ENCODE results near the gene RFLNA.
"Not testable (repeated sequence)": the region's sequence is repeated elsewhere in the genome, so short reads cannot be mapped to it uniquely, and the experiment has no call there.

RFLNA gene

GRCh38 chr12:124283326-124283725, 11.6 kb upstream of the RFLNA start:
- DNase-seq, result no peak

GRCh38 chr12:124284368-124284767, 10.5 kb upstream of the RFLNA start:
- DNase-seq, result no peak

- DNase-seq, result no peak
Observed at GRCh38 chr12:124286414-124286813, 8.5 kb upstream of the RFLNA start.

- DNase-seq, result no peak
Observed at GRCh38 chr12:124286971-124287370, 7.9 kb upstream of the RFLNA start.

- DNase-seq, result no peak
Observed at GRCh38 chr12:124289634-124290600, 5.0 kb upstream of the RFLNA start.

GRCh38 chr12:124292385-124292784, 2.5 kb upstream of the RFLNA start:
- no peak for DNase-seq

GRCh38 chr12:124293286-124294003, 1.4 kb upstream of the RFLNA start:
- DNase-seq, result no peak

- no peak for DNase-seq
Observed at GRCh38 chr12:124295431-124296058, 652 bp downstream of the RFLNA start.

GRCh38 chr12:124296295-124296915, 1.5 kb downstream of the RFLNA start:
- no peak for DNase-seq

- no peak for DNase-seq
Observed at GRCh38 chr12:124296916-124297351, 2.0 kb downstream of the RFLNA start.

- no peak for DNase-seq
Observed at GRCh38 chr12:124297389-124297788, 2.5 kb downstream of the RFLNA start.

- no peak for DNase-seq
Observed at GRCh38 chr12:124297856-124298255, 3.0 kb downstream of the RFLNA start.

- DNase-seq, result no peak
Observed at GRCh38 chr12:124298685-124299410, 4.0 kb downstream of the RFLNA start.

GRCh38 chr12:124299628-124300388, 4.9 kb downstream of the RFLNA start:
- no peak for DNase-seq

GRCh38 chr12:124300657-124301056, 5.8 kb downstream of the RFLNA start:
- not testable (repeated sequence) for DNase-seq

- no peak for DNase-seq
Observed at GRCh38 chr12:124301084-124301654, 6.3 kb downstream of the RFLNA start.

GRCh38 chr12:124302241-124302806, 7.4 kb downstream of the RFLNA start:
- DNase-seq, result no peak

GRCh38 chr12:124302807-124303578, 8.1 kb downstream of the RFLNA start:
- DNase-seq, result no peak

GRCh38 chr12:124303579-124304313, 8.9 kb downstream of the RFLNA start:
- DNase-seq, result no peak
